NCI-H1930 (cell line): ENCODE results near the gene PELI2.

ENCODE experiments used
- DNase-seq, 2 experiments: peaks; one replicate each; lab custom pipeline; 2025; lab: John Stamatoyannopoulos, UW

PELI2 gene

GRCh38 chr14:56172571-56172971 lies 54.4 kb downstream of the PELI2 start:
- DNase-seq: no peak

- DNase-seq: no peak
These were observed 55.2 kb downstream of the PELI2 start for GRCh38 chr14:56173365-56173922.

- DNase-seq: no peak
These were observed 57.6 kb downstream of the PELI2 start for GRCh38 chr14:56175773-56176172.

GRCh38 chr14:56176530-56176929 lies 58.3 kb downstream of the PELI2 start:
- DNase-seq: no peak

GRCh38 chr14:56177036-56177435 lies 58.8 kb downstream of the PELI2 start:
- no peak for DNase-seq

GRCh38 chr14:56180754-56181542 lies 62.7 kb downstream of the PELI2 start:
- no peak for DNase-seq

- DNase-seq: peak; percentile 30 to 84
These were observed 63.5 kb downstream of the PELI2 start for GRCh38 chr14:56181681-56182085.

- no peak for DNase-seq
These were observed 64.2 kb downstream of the PELI2 start for GRCh38 chr14:56182410-56182809.

GRCh38 chr14:56183631-56184157 lies 65.5 kb downstream of the PELI2 start:
- no peak for DNase-seq

- DNase-seq: no peak
These were observed 67.8 kb downstream of the PELI2 start for GRCh38 chr14:56185992-56186391.

GRCh38 chr14:56187736-56188135 lies 69.5 kb downstream of the PELI2 start:
- no peak for DNase-seq

GRCh38 chr14:56189307-56189706 lies 71.1 kb downstream of the PELI2 start:
- no peak for DNase-seq

- no peak for DNase-seq
These were observed 75.1 kb downstream of the PELI2 start for GRCh38 chr14:56193347-56193746.

- no peak for DNase-seq
These were observed 75.8 kb downstream of the PELI2 start for GRCh38 chr14:56194042-56194441.

- no peak for DNase-seq
These were observed 77.0 kb downstream of the PELI2 start for GRCh38 chr14:56195223-56195622.

- DNase-seq: no peak
These were observed 77.5 kb downstream of the PELI2 start for GRCh38 chr14:56195704-56196103.

GRCh38 chr14:56196274-56196673 lies 78.1 kb downstream of the PELI2 start:
- no peak for DNase-seq

GRCh38 chr14:56197150-56197549 lies 78.9 kb downstream of the PELI2 start:
- DNase-seq: no peak

GRCh38 chr14:56198438-56198837 lies 80.2 kb downstream of the PELI2 start:
- DNase-seq: no peak

GRCh38 chr14:56199095-56199981 lies 81.1 kb downstream of the PELI2 start:
- no peak for DNase-seq

- peak in 1 of 2 experiments; percentile 60 for DNase-seq
These were observed 81.9 kb downstream of the PELI2 start for GRCh38 chr14:56199982-56200577.

- DNase-seq: no peak
These were observed 84.0 kb downstream of the PELI2 start for GRCh38 chr14:56202256-56202655.
